GM19468 (cell line): ENCODE results near the gene IFNG-AS1.

Source experiments
- ATAC-seq: cut with Tn5 transposase; IDR thresholded peaks from one replicate; pipeline ENCODE4 v1.9.1; 2021; ENCODE audit warnings: mild to moderate bottlenecking, moderate library complexity, moderate number of reproducible peaks; ENCODE audit not compliant: unreplicated experiment; ENCODE audit errors: extremely low read depth

The IFNG-AS1 gene

DNA sequence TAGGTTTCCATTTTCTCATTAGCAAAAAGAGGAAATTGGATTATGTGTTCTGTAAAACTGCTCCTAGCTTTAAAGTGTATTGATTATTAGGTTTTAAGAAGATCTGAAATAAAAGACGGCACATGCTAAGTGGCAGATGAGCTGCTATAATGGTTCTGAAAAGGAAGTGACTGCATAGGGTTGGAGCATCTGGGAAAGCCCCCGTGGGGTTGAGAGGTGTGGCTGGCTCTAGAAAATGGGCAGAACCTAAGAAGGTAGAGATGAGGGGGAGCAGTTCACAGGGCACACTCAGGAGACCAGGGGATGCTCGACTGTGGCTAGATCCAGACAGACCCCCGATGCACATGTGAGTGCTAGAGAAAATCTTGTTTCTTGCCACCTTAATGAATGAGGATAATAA is 1.9 kb downstream of the IFNG-AS1 start:
- ATAC-seq: peak; percentile 20

- ATAC-seq: no peak
These were observed 3.9 kb downstream of the IFNG-AS1 start for GRCh38 chr12:67993143-67993542.

GRCh38 chr12:67994046-67994445 is 4.8 kb downstream of the IFNG-AS1 start:
- no peak for ATAC-seq

GRCh38 chr12:67996347-67996746 is 7.1 kb downstream of the IFNG-AS1 start:
- no peak for ATAC-seq

DNA sequence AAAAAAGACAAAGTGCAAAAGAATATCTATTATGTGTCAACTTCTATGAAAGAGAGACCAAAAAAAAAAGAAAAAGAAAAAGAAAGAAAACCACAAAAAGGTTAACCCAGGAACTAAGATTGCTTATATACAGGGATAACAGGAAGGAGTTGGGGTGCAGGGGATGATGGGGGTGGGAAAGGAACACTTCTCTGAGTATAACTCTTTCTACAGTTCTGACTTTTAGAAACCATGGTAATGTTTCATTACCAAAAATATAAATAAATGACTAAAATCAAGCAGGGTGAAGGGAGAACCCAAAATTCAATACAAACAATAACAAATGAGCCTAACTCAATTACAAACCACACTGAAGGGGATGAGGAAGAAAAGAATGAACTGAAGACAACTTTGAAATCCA is 9.1 kb downstream of the IFNG-AS1 start:
- ATAC-seq: no peak

DNA sequence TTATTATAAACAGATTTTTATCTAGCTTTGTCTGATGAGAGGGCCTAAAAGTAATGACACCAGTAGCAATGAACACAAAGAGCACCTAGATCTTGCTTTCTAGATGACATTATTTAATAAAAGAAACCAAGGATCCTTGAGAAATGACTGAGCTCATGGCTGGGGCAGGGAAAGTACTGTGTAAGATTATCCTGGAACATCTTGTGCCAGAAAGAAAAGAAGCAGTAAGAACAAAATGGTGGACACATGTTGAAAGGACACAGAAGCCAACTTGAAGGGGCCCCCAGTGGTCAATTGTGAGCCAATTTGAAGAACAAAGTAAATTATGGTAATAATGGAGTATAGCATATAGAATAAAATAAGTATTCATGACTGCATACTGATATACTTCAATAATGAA is 10.0 kb downstream of the IFNG-AS1 start:
- ATAC-seq: no peak

DNA sequence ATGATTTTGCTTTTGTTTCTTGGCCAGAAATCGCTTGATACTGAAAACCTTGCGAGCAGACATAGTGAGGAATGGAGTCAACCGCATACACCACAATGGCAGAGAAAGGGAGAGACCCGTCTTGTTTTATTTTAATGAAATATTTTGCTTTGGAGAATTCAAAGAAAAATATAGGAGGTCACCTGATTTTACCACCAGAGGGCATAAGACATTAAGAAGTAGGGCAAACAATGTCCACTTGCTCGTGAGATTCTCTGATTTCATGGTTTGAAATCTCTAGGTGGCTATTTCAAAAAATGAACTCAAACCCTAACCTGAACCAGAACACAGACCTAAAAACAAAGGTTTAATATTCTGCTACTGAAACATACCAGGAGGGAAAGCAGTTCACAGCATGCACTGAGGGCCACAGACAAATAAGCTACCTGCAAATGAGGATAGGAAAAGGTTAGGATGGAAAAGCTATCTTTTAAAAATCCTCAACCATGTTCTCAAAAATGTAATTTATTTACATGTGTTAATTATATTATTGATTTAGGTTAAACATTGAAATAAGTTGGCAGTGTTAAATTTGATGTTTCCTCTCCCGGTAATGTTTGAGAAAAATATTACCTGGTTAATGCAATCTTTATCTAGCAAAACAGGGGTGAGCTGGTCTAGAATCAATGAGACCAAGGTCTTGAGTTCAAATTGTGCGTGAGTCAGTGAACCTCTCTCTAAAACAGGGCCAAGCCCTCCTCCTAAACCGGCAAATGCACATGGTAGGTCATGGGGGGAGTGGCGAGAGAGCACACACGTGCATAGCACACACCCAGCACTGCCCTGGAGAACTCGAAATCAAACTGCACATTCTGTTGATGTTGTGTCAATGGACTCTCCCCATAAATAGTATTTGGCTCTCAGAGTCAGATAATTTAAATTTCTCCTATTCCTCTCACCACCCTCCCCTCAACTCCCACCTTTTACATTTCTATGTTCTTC is 12.5 kb downstream of the IFNG-AS1 start:
- ATAC-seq: no peak

GRCh38 chr12:68003777-68004176 is 14.5 kb downstream of the IFNG-AS1 start:
- ATAC-seq: no peak

- no peak for ATAC-seq
These were observed 17.8 kb downstream of the IFNG-AS1 start for GRCh38 chr12:68007033-68007432.

DNA sequence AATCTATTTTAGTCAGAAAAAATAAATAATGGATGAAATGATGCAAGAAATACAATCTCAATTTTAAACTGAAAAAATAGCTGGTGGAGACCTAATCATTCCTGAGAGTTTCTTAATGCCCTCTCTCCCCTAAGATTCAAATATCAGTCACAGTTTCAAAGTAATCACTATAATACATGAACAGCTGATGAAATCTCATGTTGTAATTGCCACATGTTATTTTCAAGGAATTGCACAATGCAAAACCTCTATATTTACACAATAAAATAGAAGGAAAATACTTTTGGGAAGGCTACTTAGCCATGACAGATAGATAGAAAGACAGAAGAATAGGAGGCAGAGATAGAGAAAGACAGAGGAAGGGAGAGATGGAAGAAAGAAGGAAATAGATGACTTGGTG is 18.2 kb downstream of the IFNG-AS1 start:
- no peak for ATAC-seq

- no peak for ATAC-seq
These were observed 22.1 kb downstream of the IFNG-AS1 start for GRCh38 chr12:68011206-68011881.

- no peak for ATAC-seq
These were observed 22.6 kb downstream of the IFNG-AS1 start for GRCh38 chr12:68011882-68012207.

- peak; percentile 67 for ATAC-seq
These were observed 23.5 kb downstream of the IFNG-AS1 start for GRCh38 chr12:68012712-68013111.

DNA sequence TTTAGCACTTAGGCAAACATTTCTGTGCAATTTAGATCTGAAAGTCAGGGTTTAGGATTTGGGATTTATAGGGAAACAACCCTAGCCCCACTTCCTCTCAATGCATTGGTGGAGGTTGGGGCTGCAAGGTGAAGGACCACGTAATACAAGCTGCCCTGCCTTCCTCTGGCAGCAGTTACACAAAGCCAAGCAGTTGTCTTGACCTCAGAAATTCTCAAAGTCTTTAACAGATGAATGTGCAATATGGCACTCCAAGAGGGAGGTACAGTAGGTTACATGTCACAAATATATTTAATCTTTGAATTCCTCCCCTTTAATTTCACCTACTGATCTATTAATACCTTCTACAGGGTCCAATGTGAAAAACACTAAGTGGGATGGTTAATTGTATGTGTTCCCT is 23.9 kb downstream of the IFNG-AS1 start:
- no peak for ATAC-seq

GRCh38 chr12:68016136-68016535 is 26.9 kb downstream of the IFNG-AS1 start:
- no peak for ATAC-seq

DNA sequence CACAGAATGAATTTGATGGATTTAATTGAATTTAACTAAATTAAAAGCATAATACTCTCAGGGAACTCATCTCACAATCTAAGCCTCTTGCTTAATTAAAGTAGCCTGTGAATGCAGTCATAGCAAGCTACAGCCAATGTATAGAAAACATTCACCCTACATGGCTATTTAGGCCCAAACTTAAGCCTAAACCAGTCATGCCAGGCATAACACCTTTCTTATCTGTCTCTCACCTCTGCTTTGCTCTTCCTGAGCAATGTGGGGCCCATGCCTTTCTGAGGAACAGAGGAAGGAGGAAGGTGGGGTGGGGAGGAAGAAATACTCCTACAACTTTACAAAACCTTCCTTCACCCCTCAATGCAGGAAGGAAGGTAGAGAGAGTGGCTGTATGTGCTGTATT is 29.1 kb downstream of the IFNG-AS1 start:
- ATAC-seq: no peak

GRCh38 chr12:68020049-68020448 is 30.8 kb downstream of the IFNG-AS1 start:
- no peak for ATAC-seq

GRCh38 chr12:68020699-68021098 is 31.5 kb downstream of the IFNG-AS1 start:
- no peak for ATAC-seq

- ATAC-seq: no peak
These were observed 39.4 kb downstream of the IFNG-AS1 start for GRCh38 chr12:68028647-68029046.

- no peak for ATAC-seq
These were observed 41.0 kb downstream of the IFNG-AS1 start for GRCh38 chr12:68030248-68030647.

- no peak for ATAC-seq
These were observed 41.9 kb downstream of the IFNG-AS1 start for GRCh38 chr12:68031174-68031573.
